ENCODE measurements around the gene SSBP2.

The SSBP2 gene

GRCh38 chr5:81657386-81657785 is 93.5 kb downstream of the SSBP2 start:
- no peak for DNase-seq (ENCODE audit: low read depth)
- TF ChIP-seq, protein P1, sequence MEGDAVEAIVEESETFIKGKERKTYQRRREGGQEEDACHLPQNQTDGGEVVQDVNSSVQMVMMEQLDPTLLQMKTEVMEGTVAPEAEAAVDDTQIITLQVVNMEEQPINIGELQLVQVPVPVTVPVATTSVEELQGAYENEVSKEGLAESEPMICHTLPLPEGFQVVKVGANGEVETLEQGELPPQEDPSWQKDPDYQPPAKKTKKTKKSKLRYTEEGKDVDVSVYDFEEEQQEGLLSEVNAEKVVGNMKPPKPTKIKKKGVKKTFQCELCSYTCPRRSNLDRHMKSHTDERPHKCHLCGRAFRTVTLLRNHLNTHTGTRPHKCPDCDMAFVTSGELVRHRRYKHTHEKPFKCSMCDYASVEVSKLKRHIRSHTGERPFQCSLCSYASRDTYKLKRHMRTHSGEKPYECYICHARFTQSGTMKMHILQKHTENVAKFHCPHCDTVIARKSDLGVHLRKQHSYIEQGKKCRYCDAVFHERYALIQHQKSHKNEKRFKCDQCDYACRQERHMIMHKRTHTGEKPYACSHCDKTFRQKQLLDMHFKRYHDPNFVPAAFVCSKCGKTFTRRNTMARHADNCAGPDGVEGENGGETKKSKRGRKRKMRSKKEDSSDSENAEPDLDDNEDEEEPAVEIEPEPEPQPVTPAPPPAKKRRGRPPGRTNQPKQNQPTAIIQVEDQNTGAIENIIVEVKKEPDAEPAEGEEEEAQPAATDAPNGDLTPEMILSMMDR (IDR thresholded peaks at IDR 0.05; ENCODE audit: low read depth, low read length, missing control alignments), result no peak
- H3K4me3 ChIP-seq (ENCODE audit: low read depth, low read length), result no peak overlapping the region

GRCh38 chr5:81656783-81657182 is 94.1 kb downstream of the SSBP2 start:
- H3K4me3 ChIP-seq (ENCODE audit: low read depth, low read length), result no peak overlapping the region
- TF ChIP-seq, protein P1 (IDR thresholded peaks at IDR 0.05; ENCODE audit: low read depth, low read length, missing control alignments), result no peak
- DNase-seq (ENCODE audit: low read depth), result no peak

DNA sequence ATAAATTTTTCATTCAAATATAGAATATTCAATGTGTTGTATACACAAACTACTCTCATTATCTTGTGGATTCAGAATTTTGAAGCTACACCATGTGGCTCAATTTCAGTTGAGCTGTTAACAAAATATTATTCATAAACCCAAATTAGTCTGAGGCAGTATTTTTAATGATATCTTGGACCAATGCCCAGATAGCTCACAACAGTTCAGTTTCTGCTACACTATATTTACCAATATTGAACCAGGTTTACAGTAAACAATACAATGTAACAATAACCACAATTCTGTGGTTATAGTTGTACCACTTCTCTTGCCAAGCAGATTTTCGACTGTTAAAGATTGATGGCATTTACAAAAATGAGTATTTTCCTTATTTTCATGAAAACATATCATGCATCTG is 99.9 kb downstream of the SSBP2 start:
- TF ChIP-seq, protein P1 (IDR thresholded peaks at IDR 0.05; ENCODE audit: low read depth, low read length, missing control alignments), result no peak
- H3K4me3 ChIP-seq (ENCODE audit: low read depth, low read length), result no peak overlapping the region
- no peak for DNase-seq (ENCODE audit: low read depth)

- no peak for DNase-seq (ENCODE audit: low read depth)
- TF ChIP-seq, protein P1 (IDR thresholded peaks at IDR 0.05; ENCODE audit: low read depth, low read length, missing control alignments), result no peak
- no peak overlapping the region for H3K4me3 ChIP-seq (ENCODE audit: low read depth, low read length)
Measured at GRCh38 chr5:81646469-81646995, 104.4 kb downstream of the SSBP2 start.

DNA sequence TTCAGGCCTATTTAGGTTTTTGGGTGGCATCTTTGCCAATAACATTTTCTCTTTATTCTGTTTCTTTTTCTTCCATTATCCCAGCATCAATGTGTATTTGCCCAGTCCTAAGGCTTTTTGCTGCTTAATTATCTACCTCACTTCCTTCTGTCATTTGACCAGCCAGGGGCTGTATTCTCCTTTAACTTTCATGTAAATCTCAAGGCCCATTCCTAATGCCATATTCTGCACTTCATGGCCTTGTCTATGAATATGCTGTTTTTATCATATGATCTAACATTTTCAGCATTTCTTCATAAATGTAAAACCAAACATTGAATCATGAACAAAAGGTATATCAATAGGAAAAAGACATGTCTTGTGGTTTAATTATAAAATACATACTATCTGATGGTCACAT is 108.7 kb downstream of the SSBP2 start:
- no peak overlapping the region for H3K4me3 ChIP-seq (ENCODE audit: low read depth, low read length)
- no peak for DNase-seq (ENCODE audit: low read depth)
- TF ChIP-seq, protein P1 (IDR thresholded peaks at IDR 0.05; ENCODE audit: low read depth, low read length, missing control alignments), result no peak

- TF ChIP-seq, protein P1 (IDR thresholded peaks at IDR 0.05; ENCODE audit: low read depth, low read length, missing control alignments), result no peak
- no peak for DNase-seq (ENCODE audit: low read depth)
- H3K4me3 ChIP-seq (ENCODE audit: low read depth, low read length), result no peak overlapping the region
Measured at GRCh38 chr5:81639556-81639955, 111.3 kb downstream of the SSBP2 start.

- H3K4me3 ChIP-seq (ENCODE audit: low read depth, low read length), result no peak overlapping the region
- TF ChIP-seq, protein P1 (IDR thresholded peaks at IDR 0.05; ENCODE audit: low read depth, low read length, missing control alignments), result no peak
- no peak for DNase-seq (ENCODE audit: low read depth)
Measured at GRCh38 chr5:81638471-81638870, 112.4 kb downstream of the SSBP2 start.

All from GM12864 (cell line).